Hematopoietic multipotent progenitor cell treated with erythropoietin and hydrocortisone succinate and interleukin-3 and kit ligand, for 4 days (in vitro differentiated cells): ENCODE data around the gene FAM25C.

ENCODE experiments used
- DNase-seq: peaks from one replicate; pipeline ENCODE4 v3.0.0-alpha.2; 2015

FAM25C gene

DNA sequence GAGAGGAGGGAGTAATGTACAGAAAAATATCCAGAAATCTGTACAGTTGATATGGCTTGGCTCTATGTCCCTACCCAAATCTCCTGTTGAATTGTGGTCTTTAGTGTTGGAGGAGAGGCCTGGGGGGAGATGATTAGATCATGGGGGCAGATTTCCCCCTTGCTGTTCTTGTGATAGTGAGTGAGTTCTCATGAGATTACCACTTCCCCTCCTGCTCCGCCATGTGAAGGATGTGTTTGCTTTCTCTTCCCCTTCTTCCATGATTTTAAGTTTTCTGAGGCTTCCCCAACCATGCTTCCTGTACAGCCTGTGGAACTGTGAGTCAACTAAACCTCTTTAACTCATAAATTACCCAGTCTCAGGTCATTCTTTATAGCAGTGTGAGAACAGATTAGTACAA is 52.2 kb downstream of the FAM25C start:
- DNase-seq, result peak; percentile 9
